ENCODE measurements around the gene CD79B. TPM values are rescaled to one million over a fixed set of nuclear protein-coding genes. Genes with fewer than 3 reads are reported as not detected.

Gene CD79B
- total and polyA plus RNA-seq, 2 of the 13 experiments (the other 11 are each of a cell fraction or from before 2014, with no cell fraction given) = not detected

- TF ChIP-seq MXD1 (CRISPR knock-in tag; IDR thresholded peaks at IDR 0.05) = 0 out of 2 replicates have a peak, but pooled peaks have one; percentile 26
- no peak for TF ChIP-seq TBX3 (IDR thresholded peaks at IDR 0.05; ENCODE audit: borderline replicate concordance)
- TF ChIP-seq SALL2 (CRISPR knock-in tag; IDR thresholded peaks at IDR 0.05) = no peak
- no peak for TF ChIP-seq SMYD3 (CRISPR knock-in tag; IDR thresholded peaks at IDR 0.05)
- TF ChIP-seq ZNF574 (CRISPR knock-in tag; IDR thresholded peaks at IDR 0.05) = no peak
- TF ChIP-seq MYPOP (CRISPR knock-in tag; IDR thresholded peaks at IDR 0.05) = no peak
- TF ChIP-seq PRDM15 (CRISPR knock-in tag; IDR thresholded peaks at IDR 0.05) = no peak
- TF ChIP-seq, protein P1, sequence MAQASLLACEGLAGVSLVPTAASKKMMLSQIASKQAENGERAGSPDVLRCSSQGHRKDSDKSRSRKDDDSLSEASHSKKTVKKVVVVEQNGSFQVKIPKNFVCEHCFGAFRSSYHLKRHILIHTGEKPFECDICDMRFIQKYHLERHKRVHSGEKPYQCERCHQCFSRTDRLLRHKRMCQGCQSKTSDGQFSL (CRISPR knock-in tag; IDR thresholded peaks at IDR 0.05) = no peak
- TF ChIP-seq ZNF350 (CRISPR knock-in tag; IDR thresholded peaks at IDR 0.05; ENCODE audit: borderline replicate concordance, low read depth) = no peak; the same call in 1 of the 2 replicates
- no peak for TF ChIP-seq ZC3H4 (CRISPR knock-in tag; IDR thresholded peaks at IDR 0.05; ENCODE audit: borderline replicate concordance)
- TF ChIP-seq ZNF567 (CRISPR knock-in tag; IDR thresholded peaks at IDR 0.05; ENCODE audit: borderline replicate concordance) = no peak
- TF ChIP-seq ZNF773 (CRISPR knock-in tag; IDR thresholded peaks at IDR 0.05; ENCODE audit: borderline replicate concordance) = no peak
- no peak; the same call in 1 of the 2 replicates for TF ChIP-seq HIVEP1 (CRISPR knock-in tag; IDR thresholded peaks at IDR 0.05)
- TF ChIP-seq USF2 (IDR thresholded peaks at IDR 0.05; ENCODE audit: low read depth, low read length) = peak; percentile 31; the same call in 1 of the 2 replicates
- peak; percentile 83; the same call in 1 of the 2 replicates for TF ChIP-seq USF2 (CRISPR knock-in tag; IDR thresholded peaks at IDR 0.05; ENCODE audit: borderline replicate concordance)
- TF ChIP-seq, protein P2, sequence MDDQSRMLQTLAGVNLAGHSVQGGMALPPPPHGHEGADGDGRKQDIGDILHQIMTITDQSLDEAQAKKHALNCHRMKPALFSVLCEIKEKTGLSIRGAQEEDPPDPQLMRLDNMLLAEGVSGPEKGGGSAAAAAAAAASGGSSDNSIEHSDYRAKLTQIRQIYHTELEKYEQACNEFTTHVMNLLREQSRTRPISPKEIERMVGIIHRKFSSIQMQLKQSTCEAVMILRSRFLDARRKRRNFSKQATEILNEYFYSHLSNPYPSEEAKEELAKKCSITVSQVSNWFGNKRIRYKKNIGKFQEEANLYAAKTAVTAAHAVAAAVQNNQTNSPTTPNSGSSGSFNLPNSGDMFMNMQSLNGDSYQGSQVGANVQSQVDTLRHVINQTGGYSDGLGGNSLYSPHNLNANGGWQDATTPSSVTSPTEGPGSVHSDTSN (CRISPR knock-in tag; IDR thresholded peaks at IDR 0.05; ENCODE audit: borderline replicate concordance) = no peak
Observed at GRCh38 chr17:63945784-63946439, 13.8 kb upstream of the CD79B start (continued).
